Stimulated activated CD8-positive, alpha-beta memory T cell treated with anti-CD3 and anti-CD28 coated beads, Interleukin-12 subunit alpha, Interleukin-12 subunit beta, amount 100 ng/mL, for 24 hours (primary cell): ENCODE results near the gene BCR.
"Not testable (repeated sequence)": the region's sequence is repeated elsewhere in the genome, so short reads cannot be mapped to it uniquely, and the experiment has no call there.

Experiments used
- DNase-seq: peaks from one replicate; pipeline ENCODE4 v3.0.0-alpha.2; 2020; ENCODE audit errors: extremely low read depth

BCR gene

DNA sequence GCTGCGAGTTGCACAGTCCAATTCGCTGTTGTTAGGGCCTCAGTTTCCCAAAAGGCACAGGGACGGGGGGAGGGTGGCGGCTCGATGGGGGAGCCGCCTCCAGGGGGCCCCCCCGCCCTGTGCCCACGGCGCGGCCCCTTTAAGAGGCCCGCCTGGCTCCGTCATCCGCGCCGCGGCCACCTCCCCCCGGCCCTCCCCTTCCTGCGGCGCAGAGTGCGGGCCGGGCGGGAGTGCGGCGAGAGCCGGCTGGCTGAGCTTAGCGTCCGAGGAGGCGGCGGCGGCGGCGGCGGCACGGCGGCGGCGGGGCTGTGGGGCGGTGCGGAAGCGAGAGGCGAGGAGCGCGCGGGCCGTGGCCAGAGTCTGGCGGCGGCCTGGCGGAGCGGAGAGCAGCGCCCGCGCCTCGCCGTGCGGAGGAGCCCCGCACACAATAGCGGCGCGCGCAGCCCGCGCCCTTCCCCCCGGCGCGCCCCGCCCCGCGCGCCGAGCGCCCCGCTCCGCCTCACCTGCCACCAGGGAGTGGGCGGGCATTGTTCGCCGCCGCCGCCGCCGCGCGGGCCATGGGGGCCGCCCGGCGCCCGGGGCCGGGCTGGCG, at the start of gene BCR:
TSS of gene BCR (plus strand) at position 209 of the 592 bp plus-strand sequence. CDS start 452 bp downstream, outside the sequence.
- DNase-seq, result no peak

DNA sequence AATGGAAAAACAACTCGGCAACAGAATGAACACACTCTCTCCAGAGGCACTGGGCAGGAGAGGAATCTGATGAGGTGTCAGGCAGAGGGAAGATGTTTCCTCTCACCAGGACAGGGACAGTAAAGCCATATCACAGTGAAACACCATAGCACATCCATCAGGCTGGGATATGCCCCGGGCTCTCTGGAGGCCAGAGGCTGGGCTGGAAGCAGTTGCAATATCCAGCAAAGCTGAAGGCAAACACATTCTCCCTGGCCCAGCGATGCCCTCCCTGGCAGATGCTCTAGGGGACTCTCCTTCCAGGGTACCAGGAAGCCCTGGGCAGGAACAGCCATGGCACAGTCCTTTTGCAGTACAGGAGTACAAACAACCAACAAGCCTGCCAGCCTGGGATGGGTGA, 49.6 kb upstream of the BCR start:
- no peak for DNase-seq

DNA sequence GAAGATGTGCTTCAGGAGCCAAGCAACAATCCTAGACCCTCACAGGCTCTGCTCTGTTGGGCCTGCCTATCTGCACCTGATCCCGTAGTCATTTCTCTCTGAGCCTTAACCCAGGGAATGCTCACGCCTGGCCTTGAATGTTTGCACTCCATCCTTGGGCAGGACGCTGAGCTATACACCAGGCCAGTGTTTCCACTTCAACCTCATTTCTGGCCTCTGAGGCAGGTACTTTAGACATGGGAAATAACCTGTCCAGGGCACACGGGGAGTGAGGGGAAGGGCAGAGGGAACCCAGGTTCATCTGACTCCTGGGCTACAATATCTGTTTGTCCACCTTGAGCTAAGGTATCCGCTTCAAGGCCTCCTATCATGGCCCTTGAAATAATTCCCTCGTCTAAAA, 48.4 kb upstream of the BCR start:
- no peak for DNase-seq

DNA sequence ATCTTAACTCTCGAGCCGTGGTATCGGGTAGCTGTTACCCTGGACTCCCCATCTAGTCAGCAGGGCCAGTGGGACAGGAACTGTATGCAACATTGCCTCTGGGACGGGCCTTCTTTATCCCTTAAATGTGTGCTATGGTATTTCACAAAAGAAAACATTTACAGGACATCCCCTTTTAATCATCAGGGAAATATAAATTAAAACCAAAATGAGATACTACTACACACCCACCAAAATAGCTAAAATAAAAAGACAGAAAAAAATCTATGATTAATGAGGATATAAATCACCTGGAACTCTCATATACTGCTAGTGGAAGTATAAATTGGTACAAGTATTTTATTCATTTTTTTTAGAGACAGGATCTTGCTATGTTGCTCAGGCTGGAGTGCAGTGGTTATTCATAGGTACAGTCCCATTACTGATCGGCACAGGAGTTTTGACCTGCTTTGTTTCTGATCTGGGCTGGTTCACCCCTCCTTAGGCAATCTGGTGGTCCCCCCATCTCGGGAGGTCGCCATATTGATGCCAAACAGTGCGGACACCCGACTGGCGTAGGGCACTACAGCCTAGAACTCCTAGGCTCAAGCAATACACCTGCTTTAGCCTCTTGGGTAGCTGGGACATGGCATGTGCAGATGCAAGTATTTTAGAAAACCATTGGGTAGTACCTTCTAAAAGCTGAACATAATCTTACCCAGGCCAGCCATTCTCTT, 47.8 kb upstream of the BCR start:
- no peak for DNase-seq

DNA sequence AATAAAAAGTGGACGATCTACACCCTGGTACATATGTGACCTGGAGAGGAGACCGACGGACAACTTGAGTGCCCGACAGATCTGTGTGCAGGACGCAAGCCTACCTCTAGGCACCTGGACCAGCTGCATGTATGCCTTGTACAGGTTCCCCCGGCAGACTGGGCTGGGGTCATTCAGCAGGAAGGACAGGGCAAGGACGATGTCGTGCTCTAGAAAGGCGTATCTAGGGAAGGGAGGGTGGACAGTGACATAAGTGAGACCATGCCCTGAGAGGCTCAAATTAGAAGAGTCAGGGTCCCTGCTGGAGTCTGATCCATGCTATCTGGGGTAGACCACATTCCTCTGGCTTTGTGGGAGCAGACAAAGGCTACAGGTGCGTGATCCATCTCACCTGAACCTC, 46.4 kb upstream of the BCR start:
- no peak for DNase-seq

DNA sequence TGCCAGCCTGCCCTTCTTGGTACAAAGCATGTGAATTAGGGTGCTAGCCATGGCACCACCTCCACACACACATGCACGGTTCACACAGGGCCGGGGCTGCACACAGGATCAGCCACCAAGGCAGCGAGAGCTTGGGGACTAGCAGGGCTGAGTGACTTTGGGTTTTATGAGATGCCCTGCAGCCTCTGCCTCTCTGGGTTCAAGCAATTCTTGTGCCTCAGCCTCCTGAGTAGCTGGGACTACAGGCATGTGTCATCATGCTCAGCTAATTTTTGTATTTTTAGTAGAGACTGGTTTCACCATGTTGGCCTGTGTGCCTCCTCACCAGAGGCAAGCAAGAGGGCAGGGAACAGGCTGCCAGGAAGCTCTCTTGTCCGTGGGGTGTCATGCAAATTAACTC, 43.3 kb upstream of the BCR start:
- DNase-seq, result not testable (repeated sequence)

DNA sequence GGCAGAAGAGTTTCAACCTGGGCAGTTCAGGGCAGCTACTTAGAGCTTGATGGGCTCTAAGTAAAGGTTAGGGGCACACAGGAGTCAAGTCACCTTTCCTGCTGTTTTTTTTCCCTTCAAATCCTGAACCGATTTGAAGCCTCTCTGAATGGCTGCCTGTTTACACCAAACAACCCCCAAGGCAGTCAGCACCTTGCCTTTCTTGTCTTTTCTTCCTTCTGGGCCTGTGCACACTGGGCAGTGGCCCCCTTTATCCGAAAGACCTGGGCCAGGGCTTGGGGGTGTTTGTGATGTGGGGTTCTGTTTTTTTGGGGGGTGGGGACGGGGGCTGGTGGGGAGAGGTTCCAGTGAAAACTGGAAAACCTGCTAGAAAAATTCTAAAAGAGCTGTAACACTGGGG, 42.8 kb upstream of the BCR start:
- DNase-seq, result no peak

DNA sequence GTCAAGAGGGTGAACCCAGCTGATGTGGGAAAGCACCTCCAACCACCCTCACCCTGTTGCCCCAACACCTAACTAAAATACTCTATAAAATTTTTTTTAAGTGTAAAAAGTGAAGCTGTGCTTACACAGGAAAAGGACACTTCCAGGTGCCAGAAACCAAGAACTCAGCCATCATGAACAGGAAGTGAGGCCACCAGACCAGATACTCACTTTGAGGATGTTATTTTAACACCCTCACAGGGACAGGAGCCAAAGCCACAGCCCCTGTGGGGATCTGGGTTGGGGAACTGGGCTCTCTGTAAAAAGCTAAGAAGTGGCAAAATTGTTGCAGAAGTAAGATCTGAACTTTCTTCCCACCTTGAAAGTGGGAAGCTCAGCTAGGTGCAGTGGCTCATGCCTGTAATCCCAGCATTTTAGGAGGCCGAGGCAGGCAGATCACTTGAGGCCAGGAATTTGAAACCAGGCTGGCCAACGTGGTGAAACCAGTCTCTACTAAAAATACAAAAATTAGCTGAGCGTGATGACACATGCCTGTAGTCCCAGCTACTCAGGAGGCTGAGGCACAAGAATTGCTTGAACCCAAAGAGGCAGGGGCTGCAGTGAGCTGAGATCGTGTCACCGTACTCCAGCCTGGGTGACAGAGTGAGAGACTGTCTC, 42.3 kb upstream of the BCR start:
- DNase-seq, result no peak

DNA sequence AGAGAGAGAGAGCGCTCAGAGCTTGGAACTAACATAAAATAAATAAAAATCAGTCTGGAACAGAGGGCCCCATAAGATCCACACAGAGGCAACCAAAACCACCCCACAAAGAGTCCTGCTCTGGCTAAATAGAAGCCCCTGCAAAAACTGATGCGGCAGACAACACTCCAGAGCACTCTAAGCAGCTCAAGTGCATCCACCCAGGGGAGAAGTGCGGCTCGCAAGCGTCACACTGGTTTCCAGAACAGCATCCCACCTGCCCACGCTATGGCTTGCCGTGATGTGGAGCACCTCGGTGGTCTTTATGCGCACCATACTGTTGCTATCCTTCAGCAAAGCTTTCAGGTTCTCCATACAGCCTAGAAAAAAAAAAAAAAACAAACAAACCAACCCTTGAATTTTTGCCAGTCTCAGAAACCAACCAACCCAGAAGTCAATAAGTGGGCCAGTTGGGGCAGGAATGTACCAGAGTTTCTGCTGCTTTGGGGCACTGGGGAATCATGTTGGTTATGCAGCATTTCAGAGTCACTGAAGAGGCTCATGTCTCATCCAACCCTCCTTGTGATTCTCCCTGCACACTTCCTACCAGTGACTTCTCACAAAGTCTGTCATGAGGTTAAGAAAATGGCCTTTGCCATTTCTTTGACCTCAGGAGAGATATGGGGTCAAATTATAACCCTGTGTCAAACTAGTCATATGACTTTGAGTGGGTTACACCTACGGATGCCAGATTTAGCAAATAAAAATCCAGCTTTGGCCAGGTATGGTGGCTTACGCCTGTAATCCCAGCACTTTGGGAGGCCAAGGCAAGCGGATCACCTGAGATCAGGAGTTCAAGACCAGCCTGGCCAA, 41.5 kb upstream of the BCR start:
- no peak for DNase-seq

DNA sequence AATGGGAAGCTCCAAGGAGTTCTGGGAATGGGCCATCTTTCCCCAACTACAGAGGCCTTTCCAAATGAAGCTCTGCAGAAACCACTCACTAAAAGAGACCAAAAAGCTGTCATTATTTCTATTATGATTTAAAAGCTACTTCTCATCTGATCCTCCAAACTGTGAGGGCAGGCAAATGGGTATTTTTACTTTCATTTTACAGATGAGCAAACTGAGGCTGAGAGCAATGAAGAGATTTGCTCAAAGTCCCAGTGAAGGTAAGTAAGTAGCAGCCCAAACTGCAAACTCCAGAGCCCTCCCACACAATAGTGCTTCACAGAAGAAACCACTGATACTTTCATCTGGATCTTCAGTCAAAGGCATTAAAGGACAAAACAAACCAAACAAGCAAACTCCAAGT, 39.9 kb upstream of the BCR start:
- no peak for DNase-seq

DNA sequence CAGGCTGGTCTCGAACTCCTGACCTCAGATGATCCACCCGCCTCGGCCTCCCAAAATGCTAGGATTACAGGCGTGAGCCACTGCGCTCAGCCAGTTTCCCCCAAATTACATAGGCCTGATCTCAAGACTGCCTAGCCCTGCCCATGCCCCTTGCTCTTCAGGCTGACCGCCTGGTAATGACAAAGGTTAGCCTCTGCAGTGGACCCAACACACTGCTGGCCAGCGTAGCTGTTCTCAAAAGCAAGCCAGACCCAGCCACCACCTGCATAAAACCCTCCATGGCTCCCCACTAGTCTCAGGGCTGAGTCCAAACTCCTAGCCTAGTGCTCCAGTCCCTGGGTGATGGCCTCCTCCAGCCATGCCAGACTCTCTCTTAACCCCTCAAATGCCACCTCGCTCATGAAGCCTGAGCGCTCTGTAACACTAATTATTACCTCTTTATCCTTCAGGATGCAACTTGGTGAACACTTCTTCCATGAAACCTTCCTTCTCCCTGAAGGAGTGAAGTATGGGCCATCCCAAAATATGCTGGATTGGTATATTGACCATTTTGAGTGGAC, 37.7 kb upstream of the BCR start:
- DNase-seq, result no peak

DNA sequence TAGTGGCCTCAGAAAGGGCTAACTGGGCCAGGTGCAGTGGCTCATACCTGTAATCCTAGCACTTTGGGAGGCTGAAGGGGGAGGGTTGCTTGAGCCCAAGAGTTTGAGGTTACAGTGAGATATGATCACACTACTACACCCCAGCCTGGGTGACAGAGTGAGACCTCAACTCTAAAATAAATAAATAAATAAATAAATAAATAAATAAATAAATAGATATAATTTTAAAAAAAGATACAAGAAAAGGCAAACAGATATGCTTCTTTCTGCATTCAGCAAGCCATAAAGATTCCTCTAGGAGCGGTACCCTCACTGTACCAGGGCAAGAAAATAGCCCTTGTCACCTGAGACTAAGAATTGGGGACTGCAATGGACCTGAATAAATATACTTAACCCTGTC, 37.2 kb upstream of the BCR start:
- no peak for DNase-seq

DNA sequence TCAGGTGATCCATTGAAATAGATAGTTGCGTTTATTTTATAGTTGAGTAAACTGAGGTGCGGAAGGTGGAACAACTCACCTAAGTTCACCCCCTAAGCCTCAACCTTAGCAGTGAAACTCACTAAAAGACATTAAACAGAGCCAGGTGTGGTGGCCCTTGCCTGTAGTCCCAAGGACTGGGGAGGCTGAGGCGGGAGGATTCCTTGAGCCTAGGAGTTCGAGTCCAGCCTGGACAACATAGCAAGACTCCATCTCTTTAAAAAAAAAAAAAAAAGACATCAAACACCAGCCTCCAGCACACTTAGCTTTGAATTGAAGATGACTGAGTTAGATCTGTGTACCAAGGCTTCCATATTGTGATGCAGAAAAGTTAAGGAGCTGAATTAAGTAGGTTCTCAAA, 35.9 kb upstream of the BCR start:
- no peak for DNase-seq

DNA sequence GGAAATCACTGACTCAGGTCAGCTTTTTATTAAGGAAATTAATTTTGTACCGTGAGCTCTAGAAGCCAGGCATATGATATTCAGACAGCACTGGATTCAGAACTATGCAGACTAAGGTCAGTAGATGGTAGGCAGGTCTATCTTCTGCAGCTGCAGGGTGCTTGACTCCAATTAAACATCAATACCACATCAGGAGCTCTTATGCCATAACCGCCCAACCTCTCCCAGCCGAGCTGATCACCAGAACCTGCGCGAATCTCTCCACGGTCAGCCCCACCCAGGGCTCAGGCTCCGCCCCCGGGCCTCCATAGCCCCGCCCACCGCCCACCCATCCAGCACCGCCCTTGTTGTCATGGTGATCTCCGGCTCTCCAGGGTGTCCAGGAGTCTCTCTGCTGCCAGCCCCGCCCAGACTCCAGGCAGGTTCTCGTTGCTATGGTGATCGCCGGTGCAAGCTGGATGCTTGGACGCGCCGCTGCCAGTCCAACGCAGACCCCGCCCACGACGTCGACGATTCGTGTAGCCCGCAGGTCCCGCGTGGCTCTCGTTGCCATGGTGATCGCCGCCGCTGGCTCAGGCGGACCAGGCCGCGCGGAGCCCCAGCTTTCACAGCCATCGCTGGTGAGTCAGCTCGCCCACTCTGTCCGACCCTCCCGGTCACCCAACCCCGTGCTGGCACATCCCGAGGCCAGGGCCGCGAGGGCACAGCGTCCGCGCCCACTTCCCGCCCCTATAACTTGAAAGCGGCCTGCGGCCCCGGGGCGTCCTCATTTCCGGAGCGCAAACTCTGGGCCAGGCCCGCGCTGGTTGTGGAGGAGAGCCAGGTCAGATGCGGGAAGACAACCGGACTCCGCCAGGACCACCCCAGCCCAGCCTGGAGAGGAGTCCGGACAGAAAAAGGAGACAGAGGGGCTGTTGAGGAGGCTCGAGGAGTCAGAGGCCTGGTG, 35.1 kb upstream of the BCR start, which contains the start of gene RAB36:
TSS of gene RAB36 (plus strand) at position 546 of the 946 bp plus-strand sequence. CDS start 1,140 bp downstream, outside the sequence.
- DNase-seq, result peak; percentile 69

DNA sequence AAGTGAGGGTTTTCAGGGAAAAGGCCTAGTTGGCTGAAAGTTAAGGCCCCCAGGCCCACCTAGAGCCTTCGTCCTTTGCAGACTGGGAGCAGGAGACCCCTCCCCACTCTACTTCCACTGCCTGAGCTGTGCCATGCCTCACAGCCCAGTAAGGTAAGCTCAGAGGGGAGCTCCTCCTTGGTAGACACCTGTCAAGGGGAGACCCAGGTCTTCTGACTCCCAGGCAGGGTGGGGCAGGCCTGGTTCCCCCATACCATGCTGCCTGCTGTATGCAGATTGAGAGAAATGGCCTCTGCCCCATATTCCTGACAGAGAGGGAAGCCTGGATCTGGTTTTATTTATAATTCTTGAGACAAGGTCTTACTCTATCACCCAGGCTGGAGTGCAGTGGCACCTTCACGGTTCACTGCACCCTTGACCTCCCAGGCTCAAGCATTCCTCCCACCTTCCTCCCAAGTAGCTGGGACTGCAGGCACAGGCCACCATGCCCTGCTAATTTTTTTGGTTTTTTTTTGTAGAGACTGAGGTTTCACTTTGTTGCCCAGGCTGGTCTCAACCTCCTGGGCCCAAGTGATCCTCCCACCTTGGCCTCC, 34.3 kb upstream of the BCR start:
- no peak for DNase-seq

DNA sequence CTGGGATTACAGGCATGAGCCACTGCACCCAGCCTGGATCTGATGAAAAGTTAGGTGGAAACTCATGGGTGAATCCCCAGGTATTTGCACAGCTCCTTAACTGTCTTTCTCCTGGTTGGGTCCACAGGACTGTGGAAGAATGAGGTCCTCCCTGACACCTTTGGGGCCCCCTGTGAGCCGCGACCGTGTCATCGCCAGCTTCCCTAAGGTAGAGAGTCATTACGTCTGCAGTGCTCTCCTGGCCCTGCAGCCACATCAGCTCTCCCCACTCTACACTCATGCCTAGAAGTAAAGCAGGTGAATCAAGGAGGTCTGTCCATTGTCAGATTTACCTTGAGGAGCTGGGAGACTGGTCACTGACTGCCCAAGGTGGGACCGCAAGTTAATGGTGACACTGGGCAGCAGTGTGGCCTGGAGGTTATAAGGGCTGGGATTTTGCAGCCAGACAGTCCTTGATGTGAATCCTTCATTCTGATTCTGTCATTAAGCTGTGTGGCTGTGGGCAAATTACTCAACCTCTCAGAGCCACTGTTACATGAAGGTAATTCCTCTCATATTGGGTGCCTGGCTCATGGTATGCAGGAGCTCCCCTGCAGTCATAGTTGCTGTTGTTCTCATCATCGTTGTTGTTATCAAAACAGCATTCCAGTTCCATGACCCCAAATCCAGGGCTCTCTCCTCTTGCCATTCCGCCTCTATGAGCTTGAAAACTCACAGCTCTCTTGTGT, 33.7 kb upstream of the BCR start:
- DNase-seq, result no peak

DNA sequence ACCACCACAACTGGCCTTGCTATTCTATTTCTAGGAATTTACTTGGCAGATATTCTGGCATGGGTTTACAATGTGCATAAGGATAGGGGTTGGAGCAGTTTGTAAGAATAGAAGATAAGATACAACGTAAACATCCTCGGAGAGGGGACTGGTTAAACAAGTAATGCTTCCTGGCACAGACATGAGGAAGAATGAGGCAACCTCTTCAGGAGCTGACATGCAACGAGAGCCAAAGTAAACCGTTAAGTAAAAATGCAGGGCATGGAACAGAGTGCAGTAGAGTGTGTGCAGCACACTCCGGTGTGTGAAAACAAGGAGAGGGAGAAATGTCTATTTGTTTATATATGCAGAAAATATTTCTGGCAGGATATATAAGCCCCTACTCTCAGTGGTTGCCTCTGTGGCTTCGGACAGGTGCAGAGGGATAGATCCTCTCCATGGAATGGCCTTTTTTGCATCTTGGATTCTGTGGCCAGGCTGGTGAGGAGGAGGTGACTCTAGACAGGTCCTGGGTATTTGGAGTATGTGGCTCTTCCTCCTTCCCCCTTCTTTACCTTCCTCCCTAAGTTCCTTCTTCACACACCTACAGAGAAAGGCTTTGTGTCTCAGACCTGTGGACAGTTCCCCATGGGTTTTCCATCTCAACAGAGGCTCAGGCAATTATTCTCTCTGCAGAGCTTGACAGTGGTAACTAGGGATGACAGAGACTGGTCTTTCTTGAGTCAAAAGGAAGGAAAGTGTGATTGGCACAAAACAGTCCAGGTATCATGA, 32.5 kb upstream of the BCR start:
- no peak for DNase-seq

DNA sequence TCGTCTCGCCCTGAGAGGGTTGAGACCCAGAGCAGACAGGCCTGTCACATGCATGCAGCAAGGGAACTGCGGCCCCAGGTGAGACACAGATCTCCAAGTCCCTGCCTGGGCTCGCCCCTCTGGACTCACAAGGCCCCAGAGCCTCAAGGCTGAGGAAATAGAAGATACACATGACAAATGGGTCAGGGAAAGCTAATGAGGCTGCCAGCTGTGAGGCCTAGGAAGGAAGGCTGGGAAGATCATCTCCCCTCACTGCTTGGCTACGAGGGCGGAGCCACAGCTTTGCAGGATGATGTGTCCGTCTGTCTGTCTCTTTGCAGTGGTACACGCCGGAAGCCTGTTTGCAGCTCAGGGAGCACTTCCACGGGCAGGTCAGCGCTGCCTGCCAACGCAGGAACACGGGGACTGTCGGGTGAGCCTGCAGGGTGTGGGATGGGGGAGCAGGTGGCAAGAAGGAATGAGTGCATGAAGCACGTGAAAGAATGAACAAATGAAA, 30.5 kb upstream of the BCR start:
- no peak for DNase-seq

DNA sequence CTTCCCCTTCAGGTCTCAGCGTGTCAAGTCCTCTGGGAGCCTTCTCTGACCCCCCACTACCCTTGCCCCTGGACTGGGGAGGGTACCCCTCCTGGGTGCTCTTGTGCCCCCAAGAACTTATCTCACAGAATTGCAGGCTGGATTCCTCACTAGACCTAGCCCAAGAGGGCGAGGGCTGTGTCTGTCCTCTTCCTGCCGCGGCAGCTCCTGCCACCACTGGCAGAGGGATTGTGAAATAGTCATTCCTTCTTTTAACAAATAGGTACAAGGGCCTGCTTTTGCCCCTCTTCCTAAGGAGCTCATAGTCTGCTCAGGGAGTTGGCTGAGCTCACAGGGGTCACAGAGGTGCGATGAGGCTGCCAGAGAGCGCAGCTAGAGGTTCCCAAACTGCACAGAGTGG, 29.5 kb upstream of the BCR start:
- DNase-seq, result no peak
